GM21529 (cell line): ENCODE measurements around the gene POLR3K.
"Not testable (repeated sequence)": the region's sequence is repeated elsewhere in the genome, so short reads cannot be mapped to it uniquely, and the experiment has no call there.

Source experiments
- ATAC-seq: cut with Tn5 transposase; IDR thresholded peaks from one replicate; pipeline ENCODE4 v1.9.1; 2021; ENCODE audit not compliant: unreplicated experiment

POLR3K gene

GRCh38 chr16:47234-47633 is 6.2 kb downstream of the POLR3K start:
- no peak for ATAC-seq

- not testable (repeated sequence) for ATAC-seq
These were observed 6.9 kb downstream of the POLR3K start for GRCh38 chr16:46510-46909.

GRCh38 chr16:45454-45853 is 8.0 kb downstream of the POLR3K start:
- no peak for ATAC-seq

- ATAC-seq, result no peak
These were observed 8.8 kb downstream of the POLR3K start for GRCh38 chr16:44655-45054.

- no peak for ATAC-seq
These were observed 10.1 kb downstream of the POLR3K start for GRCh38 chr16:43294-43693.

GRCh38 chr16:42691-43090 is 10.7 kb downstream of the POLR3K start:
- ATAC-seq, result no peak

GRCh38 chr16:42069-42457 is 11.3 kb downstream of the POLR3K start:
- ATAC-seq, result no peak

- ATAC-seq, result no peak
These were observed 11.9 kb downstream of the POLR3K start for GRCh38 chr16:41439-42068.

GRCh38 chr16:38941-39892 is 14.2 kb downstream of the POLR3K start:
- ATAC-seq, result peak; percentile 82

- not testable (repeated sequence) for ATAC-seq
These were observed 15.2 kb downstream of the POLR3K start for GRCh38 chr16:38206-38605.

GRCh38 chr16:37511-37910 is 15.9 kb downstream of the POLR3K start:
- no peak for ATAC-seq

GRCh38 chr16:36336-36984 is 16.9 kb downstream of the POLR3K start:
- ATAC-seq, result no peak

- ATAC-seq, result no peak
These were observed 17.6 kb downstream of the POLR3K start for GRCh38 chr16:35678-36305.

GRCh38 chr16:35011-35677 is 18.3 kb downstream of the POLR3K start:
- peak; percentile 43 for ATAC-seq

GRCh38 chr16:34648-34987 is 18.8 kb downstream of the POLR3K start:
- ATAC-seq, result no peak

GRCh38 chr16:33877-34647 is 19.3 kb downstream of the POLR3K start:
- ATAC-seq, result no peak

- ATAC-seq, result not testable (repeated sequence)
These were observed 20.1 kb downstream of the POLR3K start for GRCh38 chr16:33154-33876.

GRCh38 chr16:30627-31026 is 22.8 kb downstream of the POLR3K start:
- ATAC-seq, result not testable (repeated sequence)

- ATAC-seq, result peak; percentile 67
These were observed 27.5 kb downstream of the POLR3K start for GRCh38 chr16:25926-26348.
